GM21390 (cell line): ENCODE results near the gene KCNIP4.

ENCODE experiments used
- ATAC-seq: cut with Tn5 transposase; IDR thresholded peaks from one replicate; pipeline ENCODE4 v1.9.1; 2021; ENCODE audit not compliant: unreplicated experiment

KCNIP4 gene

DNA sequence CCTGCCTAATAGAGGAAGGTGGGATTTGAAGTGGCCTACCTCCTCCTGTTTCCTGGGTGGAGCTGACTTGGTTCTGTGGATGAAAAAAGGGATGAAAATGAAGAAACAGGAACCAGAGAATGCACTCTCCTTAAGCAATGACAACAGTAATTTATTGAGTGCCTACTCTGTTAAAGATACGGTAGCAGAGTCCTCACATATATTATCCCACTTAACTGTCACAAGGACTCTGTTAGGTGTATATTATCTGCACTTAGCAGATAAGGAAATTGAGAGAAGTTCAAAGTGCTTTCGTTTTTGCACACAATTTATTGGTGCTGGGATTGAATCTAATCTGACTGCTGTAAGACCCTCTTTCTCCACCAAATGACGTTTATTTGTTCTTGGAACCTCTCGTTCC, 947.1 kb downstream of the KCNIP4 start:
- no peak for ATAC-seq

DNA sequence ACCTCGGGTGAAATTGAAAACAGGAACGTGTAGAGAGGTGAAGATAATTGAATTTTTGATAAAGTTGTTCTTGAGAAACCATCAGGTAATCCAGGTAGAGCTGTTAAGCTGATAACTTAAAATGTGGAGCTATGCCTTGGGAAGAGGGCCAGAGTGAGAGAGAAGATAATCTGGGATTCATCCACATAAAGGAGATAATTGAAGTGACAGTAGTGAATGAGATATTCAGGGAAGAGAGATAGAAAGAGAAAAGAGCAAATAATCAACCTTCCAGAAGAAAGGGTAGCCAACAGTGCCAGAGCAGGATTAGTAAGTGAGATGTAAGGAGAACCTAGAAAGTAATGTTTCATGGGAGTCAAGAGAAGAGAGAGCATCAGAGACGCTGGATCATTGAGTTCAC, 950.7 kb downstream of the KCNIP4 start:
- no peak for ATAC-seq

DNA sequence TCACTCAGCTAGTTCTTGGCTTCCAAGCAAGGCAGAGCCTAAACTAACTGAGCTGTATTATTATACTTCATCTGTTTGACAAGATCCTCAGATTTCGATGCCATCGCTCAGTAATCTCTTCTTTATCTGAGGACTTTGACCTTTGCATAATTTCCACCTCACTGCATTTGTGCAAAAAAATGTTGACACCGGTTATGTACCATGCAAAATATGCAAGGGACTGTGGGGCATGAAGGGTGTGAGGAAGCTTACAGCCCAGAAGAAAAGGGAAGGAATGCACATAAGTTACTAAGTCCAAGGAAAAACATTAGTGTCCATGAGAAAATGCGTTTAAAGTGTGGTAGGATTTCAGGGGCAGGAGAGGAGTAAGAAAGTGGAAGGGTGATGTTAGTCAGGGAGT, 953.0 kb downstream of the KCNIP4 start:
- ATAC-seq = no peak

DNA sequence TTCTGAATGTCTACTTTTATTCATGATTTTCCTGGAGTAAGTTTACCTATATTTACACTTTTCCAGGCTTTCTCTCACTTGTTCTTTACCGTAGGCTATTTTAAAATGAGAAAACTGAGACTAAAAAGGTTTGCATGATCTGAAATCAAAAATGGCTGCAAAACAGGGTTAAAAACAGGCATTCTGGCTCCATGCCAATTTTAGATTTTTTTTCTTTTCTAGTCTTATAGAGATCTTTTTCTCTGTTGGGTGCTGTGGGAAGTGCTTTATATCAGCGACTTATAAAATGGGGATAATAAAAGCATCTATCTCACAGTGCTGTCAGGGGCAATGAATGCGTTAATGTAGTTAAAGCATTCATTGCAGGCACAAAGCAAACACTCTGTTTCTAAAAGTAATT, 953.6 kb downstream of the KCNIP4 start:
- no peak for ATAC-seq

DNA sequence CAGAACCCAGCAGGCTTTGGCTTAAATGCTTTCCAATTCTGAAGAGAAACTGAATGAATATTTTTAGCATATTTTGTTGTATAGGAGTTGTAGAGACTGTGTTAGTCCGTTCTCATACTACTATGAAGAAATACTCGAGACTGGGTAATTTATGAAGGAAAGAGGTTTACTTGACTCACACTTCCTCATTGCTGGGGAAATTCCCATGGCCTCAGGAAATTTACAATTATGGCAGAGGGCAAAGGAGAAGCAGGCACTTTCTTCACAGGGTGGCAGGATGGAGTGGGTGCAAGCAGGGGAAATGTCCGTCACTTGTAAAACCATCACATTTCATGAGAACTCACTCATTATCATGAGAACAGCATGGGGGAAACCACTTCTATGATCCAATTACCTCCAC, 956.6 kb downstream of the KCNIP4 start:
- ATAC-seq = no peak

DNA sequence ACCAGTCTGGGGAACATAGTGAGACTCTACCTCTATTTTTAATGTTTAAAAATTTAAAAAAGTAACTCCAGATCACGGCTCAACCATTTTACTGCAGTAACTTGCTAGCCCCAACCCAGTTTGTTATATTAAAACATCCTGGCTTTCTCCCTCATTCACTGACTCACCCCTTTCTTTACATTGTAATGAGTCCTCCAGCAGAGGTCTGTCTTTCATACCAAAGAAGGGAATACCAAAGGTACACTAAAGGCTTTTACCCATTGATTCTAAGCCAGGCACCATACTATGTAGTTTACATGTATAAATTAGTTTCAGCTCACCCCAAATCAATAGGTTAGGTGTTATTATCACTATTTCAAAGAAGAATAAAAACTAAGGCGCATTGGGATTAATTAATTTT, 961.4 kb downstream of the KCNIP4 start:
- ATAC-seq = no peak

DNA sequence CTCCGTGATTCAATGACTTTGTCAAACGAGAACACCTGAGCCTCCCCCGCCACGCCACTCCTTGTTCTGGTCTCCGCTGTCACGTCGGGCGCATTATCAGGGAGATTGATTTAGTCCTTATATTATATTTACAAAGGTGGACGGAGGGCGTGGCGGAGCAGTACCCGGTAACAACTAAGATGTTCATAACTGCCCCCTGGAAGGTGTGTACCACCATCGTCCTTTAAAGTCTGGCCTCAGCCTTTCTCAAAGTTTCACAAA, 964.1 kb downstream of the KCNIP4 start:
- ATAC-seq = no peak

DNA sequence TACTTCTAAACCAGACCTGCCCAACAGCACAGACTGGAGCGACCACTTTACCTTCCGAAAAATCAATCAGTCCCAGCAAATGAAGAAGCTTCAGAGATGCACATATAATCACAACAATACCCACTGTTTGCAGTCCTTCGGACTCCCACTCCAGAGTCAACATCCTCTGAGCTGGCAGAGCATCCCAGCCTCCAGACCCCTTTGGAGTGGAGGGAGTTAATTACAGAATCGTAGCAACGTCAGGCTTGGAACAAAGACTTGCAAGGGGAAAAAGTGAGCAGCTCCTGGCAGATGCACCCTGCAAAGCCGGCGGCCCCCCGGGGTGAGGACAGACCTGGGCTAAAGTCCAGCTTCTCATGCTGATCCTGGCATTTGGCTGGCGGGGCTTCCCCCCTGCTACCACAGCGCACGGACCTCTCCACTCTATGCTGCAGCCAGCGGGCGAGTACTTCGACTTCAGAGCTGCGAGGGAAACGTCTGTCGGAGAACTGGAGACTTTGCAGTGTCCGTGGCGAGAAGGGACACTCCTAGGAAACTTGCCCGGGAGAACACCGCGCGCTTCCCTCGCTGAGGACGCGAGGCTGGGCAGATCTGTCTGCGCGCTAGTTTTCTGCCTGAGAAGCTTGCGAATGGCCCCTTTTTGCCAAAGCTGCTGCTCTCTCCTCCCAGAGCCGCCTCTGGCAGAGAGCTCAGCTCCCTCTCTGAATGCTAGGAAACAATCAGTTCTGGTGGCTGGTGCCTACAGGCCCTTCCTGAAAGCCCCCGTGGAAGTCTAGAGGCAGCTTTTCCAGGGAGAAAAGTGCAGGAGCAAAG, 964.6 kb downstream of the KCNIP4 start:
- ATAC-seq = no peak

DNA sequence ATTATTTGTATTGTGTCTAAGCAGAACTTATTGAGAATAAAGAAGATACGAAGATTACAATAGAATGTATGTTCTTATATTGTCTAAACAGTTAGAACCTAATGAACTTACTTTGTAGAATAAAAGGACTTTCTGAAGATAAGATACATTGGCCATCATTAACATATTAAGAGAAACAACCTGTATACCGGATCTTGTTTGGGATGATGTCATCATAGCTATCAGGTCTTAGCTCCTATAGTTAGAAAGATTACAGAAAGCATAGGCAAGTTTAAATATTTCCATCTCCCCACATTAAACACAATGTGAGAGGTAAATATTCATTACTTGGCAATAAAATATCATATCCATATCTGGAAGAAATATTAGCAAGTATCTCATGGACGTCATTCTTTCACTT, 966.0 kb downstream of the KCNIP4 start:
- no peak for ATAC-seq

DNA sequence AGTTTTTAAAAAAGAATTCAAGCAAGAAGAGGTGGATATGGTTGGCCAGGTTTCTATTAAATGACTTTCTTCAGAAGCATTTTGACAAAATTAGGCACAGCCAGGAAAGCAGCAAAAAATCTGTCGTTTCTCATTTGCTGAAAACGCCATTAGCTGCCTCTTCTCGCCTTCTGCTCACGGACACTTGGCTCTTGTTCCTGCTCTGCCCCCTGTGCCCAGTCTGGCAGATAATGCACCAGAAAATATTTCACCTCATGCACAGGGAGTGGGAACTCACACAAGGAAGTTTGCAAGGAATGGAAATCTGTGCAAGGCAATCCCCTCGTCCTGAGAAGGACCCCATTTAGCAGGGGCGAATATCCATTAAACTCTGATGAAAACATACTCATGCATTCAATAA, 988.3 kb downstream of the KCNIP4 start:
- no peak for ATAC-seq

DNA sequence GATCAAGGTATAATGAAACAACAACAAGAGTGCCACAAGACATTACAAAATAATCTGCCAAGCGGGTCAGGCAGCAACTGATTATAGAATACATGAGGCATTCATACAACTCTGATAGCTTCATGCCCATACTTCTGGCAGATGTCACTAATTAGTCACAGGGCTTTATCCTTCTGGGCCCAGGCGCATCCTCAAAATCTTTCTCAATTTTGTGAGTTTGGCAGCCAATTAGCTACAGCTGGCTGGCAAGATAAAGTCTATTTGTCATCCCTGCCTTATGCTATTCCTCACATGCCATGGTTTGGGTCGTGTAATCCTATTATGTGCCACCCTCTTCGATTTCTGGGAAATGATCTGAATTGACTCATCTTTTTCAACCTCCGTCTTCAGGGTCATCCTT, 994.0 kb downstream of the KCNIP4 start:
- no peak for ATAC-seq

DNA sequence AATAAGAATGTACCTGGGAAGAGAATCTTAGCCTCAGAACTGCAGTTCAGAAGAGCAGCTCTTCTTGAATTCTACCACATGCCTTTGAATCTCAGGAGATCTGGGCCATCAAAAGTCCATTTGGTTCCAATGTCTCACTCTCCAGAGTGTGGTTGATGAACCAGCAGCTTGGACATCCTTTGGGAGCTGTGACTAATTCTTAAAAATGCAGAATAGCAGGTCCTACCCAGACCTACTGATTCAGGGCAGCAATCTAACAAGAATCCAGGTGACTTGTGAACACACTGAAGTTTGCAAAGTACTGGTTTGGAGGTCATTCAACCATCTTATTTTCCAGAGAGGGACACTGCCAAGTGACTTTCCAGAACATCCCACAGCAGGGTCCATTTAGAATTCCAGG, 1003.6 kb downstream of the KCNIP4 start:
- ATAC-seq = no peak

DNA sequence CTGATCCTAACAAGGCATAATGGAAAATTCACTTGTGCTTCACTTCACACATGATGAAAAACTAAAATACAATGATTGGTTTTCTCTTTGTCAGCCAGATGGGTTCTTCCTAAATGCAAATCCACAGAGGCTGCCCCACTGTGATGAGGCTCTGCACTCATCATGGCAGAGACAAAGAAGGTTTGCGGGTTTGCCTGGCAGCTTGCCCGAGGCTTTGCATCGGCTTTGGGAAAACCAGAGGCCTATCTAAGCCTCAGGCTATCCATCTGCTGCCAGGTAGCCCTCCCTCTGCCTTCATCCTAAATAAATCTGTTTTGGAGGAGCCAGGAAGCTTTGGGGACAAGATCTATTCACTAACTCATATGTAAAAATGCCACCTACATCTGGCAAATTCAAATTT, 1004.1 kb downstream of the KCNIP4 start:
- ATAC-seq = no peak

DNA sequence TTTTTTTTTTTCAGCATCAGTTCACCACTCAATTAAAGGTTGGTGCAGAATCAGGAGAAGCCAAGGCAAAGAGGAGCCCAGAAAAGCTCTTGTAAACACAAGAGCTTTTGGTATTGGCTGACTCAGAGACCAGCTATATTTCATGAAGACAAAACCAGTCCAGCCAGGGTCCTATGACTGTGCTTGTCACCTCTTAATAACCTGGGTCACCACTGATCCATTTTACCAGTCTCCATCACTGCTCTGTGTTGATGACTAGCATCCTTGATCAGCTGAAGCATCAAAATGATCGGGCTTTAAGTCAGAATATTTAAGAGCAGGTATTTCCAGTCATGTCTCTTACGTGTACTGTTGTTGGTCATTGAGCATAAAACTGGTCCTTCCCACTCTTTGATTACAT, 1010.4 kb downstream of the KCNIP4 start:
- ATAC-seq = no peak

DNA sequence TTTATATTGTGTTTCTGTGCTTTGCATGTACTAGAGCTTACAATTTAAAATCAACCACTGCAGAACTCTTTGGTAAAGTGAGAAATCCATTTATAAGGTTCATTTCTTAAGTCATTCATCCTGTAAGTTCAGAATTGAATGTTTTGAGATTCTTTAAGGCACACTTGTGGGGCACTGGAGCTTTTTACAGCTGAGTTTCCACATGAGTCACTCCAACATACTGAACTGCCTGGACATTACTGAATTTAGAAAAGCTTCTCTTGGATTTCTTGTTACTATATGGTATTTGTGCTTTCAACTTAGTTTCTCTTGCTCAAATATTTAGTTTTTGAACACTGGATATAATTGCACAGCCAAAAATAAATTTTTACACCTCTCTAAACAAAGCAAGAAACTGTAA, 1022.0 kb downstream of the KCNIP4 start:
- ATAC-seq = no peak

DNA sequence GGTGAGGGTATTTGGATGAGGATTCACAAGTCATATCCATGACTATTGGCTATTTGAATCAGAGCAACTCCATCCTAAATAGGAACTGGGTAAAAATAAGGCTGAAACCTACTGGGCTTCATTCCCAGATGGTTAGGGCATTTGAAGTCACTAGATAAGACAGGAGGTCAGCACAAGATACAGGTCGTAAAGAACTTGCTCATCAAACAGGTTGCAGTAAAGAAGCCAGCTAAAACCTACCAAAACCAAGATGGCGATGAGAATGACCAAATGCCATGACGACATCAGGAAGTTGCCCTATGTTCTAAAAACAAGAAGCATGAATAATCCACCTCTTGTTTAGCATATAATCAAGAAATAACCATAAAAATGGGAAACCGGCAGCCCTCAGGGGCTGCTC, 1023.4 kb downstream of the KCNIP4 start:
- ATAC-seq = no peak

DNA sequence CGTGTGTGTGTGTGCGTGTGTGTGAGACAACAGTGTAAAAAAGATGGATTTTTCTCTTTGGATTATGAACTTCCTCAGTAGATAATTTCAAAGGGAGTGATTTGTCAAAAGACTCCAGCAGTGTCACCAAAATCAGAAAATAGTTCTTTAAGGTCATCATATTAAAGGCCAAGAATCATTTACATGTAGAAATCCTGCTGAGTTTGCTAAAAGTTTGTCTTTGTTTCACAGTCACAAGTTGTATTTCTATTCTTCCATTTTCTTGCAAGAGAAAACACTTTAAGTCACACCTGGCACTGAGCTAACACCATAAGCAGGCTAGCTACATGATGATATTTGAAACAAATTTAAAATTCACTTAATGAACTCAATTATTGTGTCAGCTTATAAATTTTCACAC, 1025.6 kb downstream of the KCNIP4 start:
- ATAC-seq = no peak

DNA sequence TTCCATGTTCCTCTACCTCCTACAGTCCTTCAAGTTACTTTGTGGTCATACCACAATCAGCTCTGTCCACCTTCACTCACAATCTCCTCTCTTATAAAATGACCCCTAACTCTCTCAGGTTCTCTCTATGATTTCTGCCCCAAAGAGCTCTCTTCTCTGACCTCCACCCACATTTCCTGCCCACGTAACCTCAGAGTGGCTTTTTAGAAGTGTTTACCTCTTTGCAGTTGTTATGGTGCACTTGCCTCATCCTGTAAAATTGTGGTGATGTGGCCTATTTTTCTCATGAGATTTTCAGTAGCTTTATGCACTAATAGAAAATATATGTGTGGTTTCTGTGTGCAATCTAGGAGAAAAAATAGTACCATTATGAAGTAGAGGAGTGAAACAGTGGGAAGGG, 1032.5 kb downstream of the KCNIP4 start:
- no peak for ATAC-seq

DNA sequence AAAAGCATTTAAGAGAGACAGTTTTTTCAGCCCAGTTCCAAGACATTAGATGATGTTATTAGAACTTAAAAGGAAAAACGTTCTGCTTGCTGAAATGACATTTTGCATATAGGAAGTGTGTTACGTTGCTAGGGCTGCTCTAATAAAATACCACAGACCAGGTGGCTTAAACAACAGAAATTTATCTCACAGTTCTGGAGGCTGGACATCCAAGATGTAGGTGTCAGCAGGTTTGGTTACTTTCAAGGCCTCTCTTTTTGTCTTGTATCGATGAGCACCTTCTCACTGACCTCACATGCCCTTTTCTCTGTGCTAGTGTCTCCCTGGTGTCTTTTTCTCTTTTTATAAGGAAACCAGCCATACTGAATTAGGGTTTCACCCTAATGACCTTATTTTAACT, 1043.6 kb downstream of the KCNIP4 start:
- ATAC-seq = no peak

DNA sequence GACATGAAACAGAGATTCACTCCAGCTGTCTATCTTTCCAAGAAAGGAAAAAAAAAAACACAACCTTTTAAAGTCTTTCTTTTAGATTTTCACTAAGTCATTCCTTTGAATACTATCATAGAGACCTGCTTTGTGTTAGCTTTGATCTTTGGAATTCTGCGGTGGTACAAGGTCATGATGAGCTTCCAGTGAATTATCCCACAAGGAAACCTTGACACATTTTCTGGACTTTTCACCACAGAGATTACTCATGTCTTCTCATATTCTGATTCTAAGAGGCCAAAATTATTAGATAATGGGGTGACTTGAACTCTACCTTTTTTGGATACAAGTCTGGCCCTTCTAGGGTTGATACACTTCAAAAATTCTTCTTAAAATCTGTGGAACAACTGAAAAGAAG, 1046.7 kb downstream of the KCNIP4 start:
- ATAC-seq = no peak

DNA sequence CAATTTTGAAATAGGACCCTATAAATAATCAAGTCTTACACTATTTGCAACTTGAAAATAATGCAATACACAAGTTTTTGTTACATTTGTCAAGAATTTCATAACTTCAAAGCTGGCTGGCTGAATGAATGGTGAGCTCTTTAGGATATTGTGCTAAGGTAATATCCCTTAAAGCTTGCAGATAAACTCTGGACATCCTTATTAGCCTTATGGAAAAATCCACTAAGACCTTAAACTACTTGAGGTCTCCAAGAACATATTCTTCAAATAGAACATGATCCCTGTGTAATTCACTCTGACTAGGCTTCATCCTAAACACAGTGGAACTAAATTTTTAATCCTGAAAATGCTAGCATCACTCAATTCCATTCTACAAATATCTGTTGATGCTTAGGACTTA, 1049.0 kb downstream of the KCNIP4 start:
- ATAC-seq = no peak

DNA sequence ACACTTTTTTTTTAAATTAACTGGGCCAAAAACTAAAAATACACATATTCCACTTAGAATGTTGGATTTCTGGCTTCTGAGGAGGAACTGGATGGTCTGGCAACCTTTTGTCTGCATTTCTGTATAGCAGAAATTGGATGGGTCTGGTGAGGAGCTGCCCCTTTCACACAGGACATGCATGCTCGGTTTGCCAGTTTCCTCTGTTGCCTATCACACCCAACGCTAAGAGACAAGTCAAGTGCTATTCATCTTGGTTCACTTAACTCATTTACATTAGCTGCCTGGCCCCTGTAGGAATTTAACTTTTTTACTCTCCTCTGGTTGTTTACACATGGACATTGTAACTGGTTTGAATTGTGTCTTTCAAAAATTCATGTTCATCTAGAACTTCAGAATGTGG, 1052.6 kb downstream of the KCNIP4 start:
- ATAC-seq = no peak

DNA sequence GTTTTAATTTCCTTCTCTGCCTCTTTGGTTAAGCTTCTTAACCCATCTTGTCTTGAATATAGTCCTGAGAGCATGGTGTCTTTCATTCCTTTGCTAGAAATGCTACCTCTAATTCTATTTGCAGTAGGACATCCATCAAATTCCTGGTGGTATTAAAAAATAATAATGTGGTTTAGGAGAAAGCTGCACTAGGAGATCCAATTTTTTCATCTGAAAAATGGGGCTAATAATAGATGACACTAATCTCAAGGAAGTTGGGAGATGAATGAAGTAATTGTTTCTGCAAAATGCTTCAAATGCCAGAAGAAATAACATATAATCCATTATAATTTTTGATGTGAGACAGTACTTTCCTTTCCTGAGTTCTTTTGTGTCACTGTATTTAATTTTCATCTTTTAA, 1053.4 kb downstream of the KCNIP4 start:
- ATAC-seq = no peak

DNA sequence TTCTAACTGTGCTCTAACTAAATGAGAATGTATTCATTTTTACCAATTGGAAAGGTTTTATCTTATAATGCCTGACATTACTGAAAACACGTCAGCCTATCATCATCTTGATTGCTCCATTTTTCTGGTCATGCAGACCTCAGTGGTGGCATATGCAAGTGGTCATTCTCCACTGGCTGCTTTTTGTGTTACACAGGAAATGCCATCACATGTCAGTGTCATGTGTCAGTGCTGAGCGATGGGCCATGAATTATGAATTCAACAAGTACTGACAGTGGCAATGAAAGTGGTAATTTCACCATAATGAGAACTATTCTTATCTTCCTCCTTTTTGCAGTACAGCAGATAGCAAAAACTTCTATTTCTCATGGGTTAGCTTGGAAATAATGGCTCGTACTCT, 1057.8 kb downstream of the KCNIP4 start:
- ATAC-seq = no peak
